HCT116 (cell line): ENCODE data around the gene HERPUD2. TPM values are rescaled to one million over a fixed set of nuclear protein-coding genes. Genes with fewer than 3 reads are reported as not detected.

Source experiments
- ATAC-seq: fragments of 200-7000 bp; cut with Tn5 transposase; 2 replicates; pipeline ENCODE4 v1.9.1; 2020; ENCODE audit warnings: mild to moderate bottlenecking, moderate library complexity
- BruUV-seq: library from RNA; stranded (reverse); fragments of 400-500 nt; replicated peaks from 2 replicates; lab custom pipeline; 2021; lab: Mats Ljungman, UMichigan
- CTCF ChIA-PET: fragments of 300-600 bp; sonication (Branson Sonifier 250); formaldehyde crosslinking; loops from one replicate; lab custom pipeline; 2021; ENCODE audit warnings: antibody characterized with exemption; lab: Charles Lee
- POLR2A ChIA-PET: fragments of 300-600, 350-600 bp; sonication (Branson Sonifier 250); formaldehyde crosslinking; loops from one replicate; lab custom pipeline; 2021; ENCODE audit warnings: antibody characterized with exemption; lab: Charles Lee
- RAD21 ChIA-PET, 2 experiments: fragments of 300-600 bp; sonication (Branson Sonifier 250); formaldehyde crosslinking; loops; one replicate each; lab custom pipeline; 2023; ENCODE audit warnings: low total read pairs in 2 of 2; ENCODE audit not compliant: uncharacterized antibody in 2 of 2, unreplicated experiment in 2 of 2, low non-redundant PET in 1 of 2; lab: Charles Lee
- DNase-seq: peaks from one replicate; pipeline ENCODE4 v3.0.0-alpha.2; 2010; ENCODE audit warnings: low read depth, low spot score
- H2AFZ ChIP-seq: fragments of 200-600 bp; shearing (Covaris generic), sonication (generic); 2 replicates; pipeline ENCODE4 v1.6.1; 2017; ENCODE audit warnings: low read depth, mixed run types, mixed read lengths, antibody characterized with exemption, low read length; ENCODE audit not compliant: poor library complexity, severe bottlenecking
- H3K27ac ChIP-seq: 2 replicates; pipeline ENCODE4 v1.5.1; 2012; ENCODE audit warnings: low read depth, low read length
- H3K27me3 ChIP-seq: fragments of 200-600 bp; sonication (generic); 2 replicates; pipeline ENCODE4 v1.6.1; 2016; ENCODE audit warnings: mixed run types, low read length, mixed read lengths; ENCODE audit not compliant: insufficient read depth
- H3K36me3 ChIP-seq, 2 experiments: fragments of 200-500 bp in 1 of 2; fragments of 200-600 bp in 1 of 2; sonication (Bioruptor generic) in 1 of 2; sonication (generic) in 1 of 2; 2 replicates each; pipeline versions ENCODE4 v1.5.1 to v1.6.1; 2014 to 2016; ENCODE audit warnings: low read length in 2 of 2, inconsistent platforms in 1 of 2, mixed read lengths in 1 of 2, mixed run types in 1 of 2; ENCODE audit not compliant: insufficient read depth in 2 of 2, control insufficient read depth in 1 of 2
- H3K4me1 ChIP-seq, 2 experiments: fragments of 200-600 bp in 1 of 2; sonication (generic) in 1 of 2; 2 replicates each; pipeline versions ENCODE4 v1.5.1 to v1.6.1; 2012 to 2017; ENCODE audit warnings: low read length in 2 of 2, inconsistent platforms in 1 of 2, mild to moderate bottlenecking in 1 of 2, mixed read lengths in 1 of 2, mixed run types in 1 of 2, moderate library complexity in 1 of 2; ENCODE audit not compliant: insufficient read depth in 2 of 2, control insufficient read depth in 1 of 2
- H3K4me2 ChIP-seq: fragments of 200-600 bp; sonication (generic); 2 replicates; pipeline ENCODE4 v1.6.1; 2017; ENCODE audit warnings: mixed run types, low read length, mixed read lengths
- H3K4me3 ChIP-seq, 2 experiments: fragments of 200-600 bp in 1 of 2; sonication (generic) in 1 of 2; replicated peaks in 1 of 2; 2 replicates each; pipeline ENCODE4 v1.5.1; 2011 to 2016; ENCODE audit warnings: low read length in 2 of 2, control low read depth in 1 of 2, low read depth in 1 of 2, mild to moderate bottlenecking in 1 of 2, mixed read lengths in 1 of 2, mixed run types in 1 of 2
- H3K79me2 ChIP-seq: fragments of 200-600 bp; sonication (generic); 2 replicates; pipeline ENCODE4 v1.6.1; 2017; ENCODE audit warnings: mild to moderate bottlenecking, mixed run types, low read length, moderate library complexity, mixed read lengths; ENCODE audit not compliant: insufficient read depth
- H3K9ac ChIP-seq: fragments of 200-600 bp; sonication (generic); 2 replicates; pipeline ENCODE4 v1.6.1; 2016; ENCODE audit warnings: low read length, mixed read lengths
- H3K9me2 ChIP-seq: fragments of 200-600 bp; sonication (generic), shearing (Covaris generic); 2 replicates; pipeline ENCODE4 v1.6.1; 2017; ENCODE audit warnings: mixed run types, mild to moderate bottlenecking, moderate library complexity; ENCODE audit not compliant: insufficient read depth
- H3K9me3 ChIP-seq, 2 experiments: fragments of 200-500 bp in 1 of 2; fragments of 200-600 bp in 1 of 2; sonication (Bioruptor generic) in 1 of 2; sonication (generic) in 1 of 2; 2 replicates each; pipeline ENCODE4 v1.6.1; 2014 to 2017; ENCODE audit warnings: low read length in 2 of 2, mixed read lengths in 2 of 2, inconsistent platforms in 1 of 2, low read depth in 1 of 2, mild to moderate bottlenecking in 1 of 2, mixed run types in 1 of 2, moderate library complexity in 1 of 2; ENCODE audit not compliant: control insufficient read depth in 1 of 2, insufficient read depth in 1 of 2
- H4K20me1 ChIP-seq: fragments of 200-600 bp; sonication (generic), shearing (Covaris generic); 2 replicates; pipeline ENCODE4 v1.6.1; 2017; ENCODE audit warnings: mixed run types, mild to moderate bottlenecking, moderate library complexity; ENCODE audit not compliant: insufficient read depth
- CBX3 ChIP-seq: IDR thresholded peaks from 2 replicates; pipeline ENCODE4 v1.6.1; 2012; ENCODE audit warnings: low read depth
- CEBPB ChIP-seq: IDR thresholded peaks from 2 replicates; pipeline ENCODE4 v1.6.1; 2012; ENCODE audit warnings: low read depth
- EGR1 ChIP-seq: IDR thresholded peaks from 2 replicates; pipeline ENCODE4 v1.6.1; 2012; ENCODE audit warnings: low read depth
- EZH2 ChIP-seq: fragments of 200-600 bp; sonication (generic); IDR thresholded peaks from 2 replicates; pipeline ENCODE4 v1.6.1; 2017; ENCODE audit warnings: antibody characterized with exemption, mixed run types
- EZH2phosphoT487 ChIP-seq: fragments of 200-600 bp; IDR thresholded peaks from 2 replicates; pipeline ENCODE4 v1.6.1; 2018; ENCODE audit warnings: antibody characterized with exemption, borderline replicate concordance
- FOSL1 ChIP-seq: IDR thresholded peaks from 2 replicates; pipeline ENCODE4 v1.6.1; 2012; ENCODE audit warnings: low read depth
- JUND ChIP-seq: IDR thresholded peaks from 2 replicates; pipeline ENCODE4 v1.6.1; 2012
- MAX ChIP-seq: IDR thresholded peaks from 2 replicates; pipeline ENCODE4 v1.6.1; 2012
- POLR2A ChIP-seq: IDR thresholded peaks from 2 replicates; pipeline ENCODE4 v1.7.0; 2011; ENCODE audit warnings: borderline replicate concordance; ENCODE audit not compliant: insufficient read depth, insufficient read length; ENCODE audit errors: extremely low read depth
- POLR2AphosphoS5 ChIP-seq: IDR thresholded peaks from 2 replicates; pipeline ENCODE4 v1.6.1; 2011; ENCODE audit warnings: mild to moderate bottlenecking, low read depth, low read length, moderate library complexity
- SIN3A ChIP-seq: IDR thresholded peaks from 2 replicates; pipeline ENCODE4 v1.6.1; 2012; ENCODE audit warnings: low read depth
- SRF ChIP-seq: IDR thresholded peaks from 2 replicates; pipeline ENCODE4 v1.6.1; 2012; ENCODE audit warnings: low read depth
- TCF7L2 ChIP-seq: IDR thresholded peaks from 2 replicates; pipeline ENCODE4 v1.7.0; 2011; ENCODE audit warnings: borderline replicate concordance, inconsistent platforms; ENCODE audit not compliant: insufficient read depth, insufficient read length; ENCODE audit errors: extremely low read depth
- YY1 ChIP-seq: IDR thresholded peaks from 2 replicates; pipeline ENCODE4 v1.6.1; 2011; ENCODE audit warnings: low read length, low read depth, moderate library complexity, mild to moderate bottlenecking; ENCODE audit not compliant: insufficient replicate concordance; ENCODE audit errors: extremely low read depth
- ZBTB33 ChIP-seq: IDR thresholded peaks from 2 replicates; pipeline ENCODE4 v1.6.1; 2011; ENCODE audit warnings: mild to moderate bottlenecking, low read length, moderate library complexity; ENCODE audit not compliant: insufficient replicate concordance; ENCODE audit errors: extremely low read depth
- ZFX ChIP-seq: fragments of 450-650 bp; IDR thresholded peaks from 2 replicates; pipeline ENCODE4 v1.6.1; 2017
- ZNF274 ChIP-seq: fragments of 200-500 bp; sonication (Bioruptor generic); IDR thresholded peaks from 2 replicates; pipeline ENCODE4 v1.6.1; 2014; ENCODE audit warnings: mild to moderate bottlenecking, low read depth, low read length, inconsistent platforms
- intact Hi-C: fragments of 100-400 bp; cut with micrococcal nuclease; formaldehyde crosslinking; loops from 2 replicates; pipeline ENCODE4 v1.10.0; 2022
- total RNA-seq: library from RNA; stranded (reverse); gene quantifications from one replicate; pipeline ENCODE4 v1.2.1, GENCODE V29; 2021; ENCODE audit not compliant: unreplicated experiment

HERPUD2 gene
- total RNA-seq, 1 experiment from 2014 or later, result 20.5 TPM

- Histone ChIP-seq H3K79me2 (no peaks in the 10 kb centered on the region), H3K4me1 (no peaks in the 10 kb centered on the region), H3K27me3 (no peaks in the 10 kb centered on the region), H2AFZ (no peak overlapping the region), H3K9ac (no peak overlapping the region), H3K36me3 (no peaks in the 10 kb centered on the region), H3K27ac (no peak overlapping the region), H3K4me3 (no peak overlapping the region), H3K9me3 (no peaks in the 10 kb centered on the region), H3K4me2 (no peak overlapping the region), H3K9me2 (no peaks in the 10 kb centered on the region), H4K20me1 (no peaks in the 10 kb centered on the region)
- ATAC-seq (no peak), DNase-seq (no peak)
- RAD21 ChIA-PET, result no interaction called here
- BruUV-seq, result no TSS peak
- no peak for TF ChIP-seq ZNF274
- no peak for TF ChIP-seq FOSL1
- TF ChIP-seq TCF7L2, result no peak
- TF ChIP-seq MAX, result no peak
- no peak for TF ChIP-seq SIN3A
- no peak for TF ChIP-seq CBX3
- no peak for TF ChIP-seq EGR1
- no peak for TF ChIP-seq POLR2A
- TF ChIP-seq CEBPB, result no peak
- no peak for TF ChIP-seq YY1
- TF ChIP-seq EZH2phosphoT487, result no peak
- no peak for TF ChIP-seq JUND
- TF ChIP-seq ZFX, result no peak
- no peak for TF ChIP-seq POLR2AphosphoS5
- no peak for TF ChIP-seq SRF
- no peak for TF ChIP-seq ZBTB33
- TF ChIP-seq EZH2, result no peak
- intact Hi-C loops, result no loop called here
- POLR2A ChIA-PET, result no interaction called here
- CTCF ChIA-PET, result no interaction called here
These were observed 106.3 kb downstream of the HERPUD2 start for GRCh38 chr7:35588647-35589046.
